Fibroblast of lung (primary cell): ENCODE data around the gene URI1.

Experiments used
- EZH2 ChIP-seq: IDR thresholded peaks from 2 replicates; pipeline ENCODE4 v1.5.1; 2012; ENCODE audit warnings: low read length, control low read depth, mild to moderate bottlenecking; ENCODE audit errors: missing control alignments
- TF ChIP-seq, protein P1 (sequence below), 2 donors: IDR thresholded peaks in 1 of 2; conservative IDR thresholded peaks in 1 of 2; 1 replicate in 1 of 2; 2 replicates in 1 of 2; pipeline ENCODE4 v1.5.1; 2011 to 2012; ENCODE audit warnings: low read length in 2 of 2, control low read depth in 1 of 2, inconsistent platforms in 1 of 2, low read depth in 1 of 2, mild to moderate bottlenecking in 1 of 2

DNA sequence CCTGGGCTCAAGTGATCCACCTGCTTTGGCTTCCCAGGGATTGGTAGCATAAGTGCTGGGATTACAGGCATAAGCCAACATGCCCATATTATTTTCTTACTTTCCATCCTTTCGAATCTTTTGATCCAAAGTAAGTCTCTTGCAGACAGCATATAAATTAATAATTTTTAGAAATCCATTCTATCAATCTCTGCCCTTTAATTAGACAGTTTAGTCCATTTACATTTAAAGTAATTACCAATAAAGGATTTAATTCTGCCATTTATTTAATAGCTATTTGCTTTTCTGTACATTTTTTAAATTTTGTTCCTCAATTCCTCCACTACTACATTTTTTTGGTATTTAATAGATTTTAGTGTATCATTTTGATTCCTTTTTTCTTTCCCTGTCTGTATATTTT, 7.3 kb upstream of the URI1 start:
- TF ChIP-seq, protein P1, sequence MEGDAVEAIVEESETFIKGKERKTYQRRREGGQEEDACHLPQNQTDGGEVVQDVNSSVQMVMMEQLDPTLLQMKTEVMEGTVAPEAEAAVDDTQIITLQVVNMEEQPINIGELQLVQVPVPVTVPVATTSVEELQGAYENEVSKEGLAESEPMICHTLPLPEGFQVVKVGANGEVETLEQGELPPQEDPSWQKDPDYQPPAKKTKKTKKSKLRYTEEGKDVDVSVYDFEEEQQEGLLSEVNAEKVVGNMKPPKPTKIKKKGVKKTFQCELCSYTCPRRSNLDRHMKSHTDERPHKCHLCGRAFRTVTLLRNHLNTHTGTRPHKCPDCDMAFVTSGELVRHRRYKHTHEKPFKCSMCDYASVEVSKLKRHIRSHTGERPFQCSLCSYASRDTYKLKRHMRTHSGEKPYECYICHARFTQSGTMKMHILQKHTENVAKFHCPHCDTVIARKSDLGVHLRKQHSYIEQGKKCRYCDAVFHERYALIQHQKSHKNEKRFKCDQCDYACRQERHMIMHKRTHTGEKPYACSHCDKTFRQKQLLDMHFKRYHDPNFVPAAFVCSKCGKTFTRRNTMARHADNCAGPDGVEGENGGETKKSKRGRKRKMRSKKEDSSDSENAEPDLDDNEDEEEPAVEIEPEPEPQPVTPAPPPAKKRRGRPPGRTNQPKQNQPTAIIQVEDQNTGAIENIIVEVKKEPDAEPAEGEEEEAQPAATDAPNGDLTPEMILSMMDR (conservative IDR thresholded peaks at IDR 0.05 in 1 of 2, IDR thresholded peaks at IDR 0.05 in 1 of 2; ENCODE audit: low read depth in 1 of 2, low read length in 2 of 2), result no peak
- TF ChIP-seq EZH2, result no peak
